C1 segment of cervical spinal cord (tissue), 14 donors: ENCODE data around the gene RCVRN.

Experiments used
- DNase-seq, 14 donors: peaks; one replicate each; lab custom pipeline; 2025; lab: John Stamatoyannopoulos, UW

RCVRN gene

DNA sequence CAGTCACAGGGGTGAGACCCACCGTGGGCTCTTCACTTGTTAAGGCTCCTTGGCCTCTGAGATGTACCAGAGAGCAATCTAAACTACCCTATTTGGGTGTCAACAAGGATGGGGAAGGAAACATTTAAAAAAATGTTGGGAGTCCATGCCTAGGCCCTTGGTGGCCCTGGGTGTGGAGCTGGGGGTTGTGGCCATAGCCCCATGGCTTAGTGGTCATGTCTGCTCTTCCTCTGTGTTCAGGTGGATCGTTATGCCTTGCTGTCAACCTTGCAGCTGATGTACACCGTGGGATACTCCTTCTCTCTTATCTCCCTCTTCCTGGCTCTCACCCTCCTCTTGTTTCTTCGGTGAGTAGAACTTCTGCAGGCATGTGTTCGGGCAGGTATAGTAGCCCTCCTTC lies 50.8 kb downstream of the RCVRN start:
- DNase-seq, result no peak

- no peak for DNase-seq
Measured at GRCh38 chr17:9850151-9850550, 54.9 kb downstream of the RCVRN start.
